ENCODE data around the gene MORN4. TPM values are rescaled to one million over a fixed set of nuclear protein-coding genes. Genes with fewer than 3 reads are reported as not detected.
A peak's percentile ranks its signal among the peaks of the same experiment; 100 is the strongest.

MORN4 gene
- total RNA-seq, 1 experiment from 2014 or later: 14.5 TPM

GRCh38 chr10:97631098-97631497, 2.2 kb downstream of the MORN4 start:
- Mint-ChIP-seq H3K9me3 (ENCODE audit: unreplicated experiment) (no peaks in the 10 kb centered on the region), H3K27ac (ENCODE audit: low read depth, unreplicated experiment) (no peak overlapping the region), H3K4me3 (ENCODE audit: unreplicated experiment) (no peak overlapping the region), H3K27me3 (ENCODE audit: insufficient read depth, unreplicated experiment) (no peaks in the 10 kb centered on the region), H3K4me1 (ENCODE audit: insufficient read depth, unreplicated experiment) (no peaks in the 10 kb centered on the region), H3K36me3 (ENCODE audit: insufficient read depth, unreplicated experiment) (no peaks in the 10 kb centered on the region)
- CTCF ChIA-PET: interaction anchor here (0.7 to 2.3 kb wide), 5 partner anchors 10 to 70 kb away, joined by 3 to 16 read pairs (median 3); no protein-coding TSS in a partner anchor
- TF ChIP-seq, protein P1, sequence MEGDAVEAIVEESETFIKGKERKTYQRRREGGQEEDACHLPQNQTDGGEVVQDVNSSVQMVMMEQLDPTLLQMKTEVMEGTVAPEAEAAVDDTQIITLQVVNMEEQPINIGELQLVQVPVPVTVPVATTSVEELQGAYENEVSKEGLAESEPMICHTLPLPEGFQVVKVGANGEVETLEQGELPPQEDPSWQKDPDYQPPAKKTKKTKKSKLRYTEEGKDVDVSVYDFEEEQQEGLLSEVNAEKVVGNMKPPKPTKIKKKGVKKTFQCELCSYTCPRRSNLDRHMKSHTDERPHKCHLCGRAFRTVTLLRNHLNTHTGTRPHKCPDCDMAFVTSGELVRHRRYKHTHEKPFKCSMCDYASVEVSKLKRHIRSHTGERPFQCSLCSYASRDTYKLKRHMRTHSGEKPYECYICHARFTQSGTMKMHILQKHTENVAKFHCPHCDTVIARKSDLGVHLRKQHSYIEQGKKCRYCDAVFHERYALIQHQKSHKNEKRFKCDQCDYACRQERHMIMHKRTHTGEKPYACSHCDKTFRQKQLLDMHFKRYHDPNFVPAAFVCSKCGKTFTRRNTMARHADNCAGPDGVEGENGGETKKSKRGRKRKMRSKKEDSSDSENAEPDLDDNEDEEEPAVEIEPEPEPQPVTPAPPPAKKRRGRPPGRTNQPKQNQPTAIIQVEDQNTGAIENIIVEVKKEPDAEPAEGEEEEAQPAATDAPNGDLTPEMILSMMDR (IDR thresholded peaks at IDR 0.05; ENCODE audit: unreplicated experiment): no peak
- POLR2A ChIA-PET: no interaction called here
- no peak for DNase-seq (ENCODE audit: unreplicated experiment)
- intact Hi-C loops (cut with micrococcal nuclease): no loop called here
- BruUV-seq (replicated peaks): TSS peak; percentile 15

DNA sequence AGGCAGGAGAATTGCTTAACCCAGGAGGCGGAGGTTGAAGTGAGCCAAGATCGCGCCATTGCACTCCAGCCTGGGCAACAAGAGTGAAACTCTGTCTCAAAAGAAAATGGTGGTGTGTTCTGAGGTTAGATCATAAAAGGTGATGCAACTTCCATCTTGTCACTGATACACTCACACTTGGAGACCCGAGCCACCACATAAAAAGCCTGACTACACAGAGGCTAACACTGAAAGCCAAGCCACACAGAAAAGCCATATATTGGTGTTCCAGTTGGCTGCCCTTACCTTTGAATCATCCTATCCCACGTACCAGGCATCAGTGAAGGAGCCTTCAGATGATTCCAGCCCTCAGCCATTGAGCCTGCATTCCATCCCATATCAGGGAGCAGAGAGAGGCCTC, 4.0 kb downstream of the MORN4 start:
- Mint-ChIP-seq H3K4me3 (ENCODE audit: unreplicated experiment) (no peak overlapping the region), H3K27me3 (ENCODE audit: insufficient read depth, unreplicated experiment) (no peaks in the 10 kb centered on the region), H3K27ac (ENCODE audit: low read depth, unreplicated experiment) (no peak overlapping the region), H3K4me1 (ENCODE audit: insufficient read depth, unreplicated experiment) (no peaks in the 10 kb centered on the region), H3K36me3 (ENCODE audit: insufficient read depth, unreplicated experiment) (no peaks in the 10 kb centered on the region), H3K9me3 (ENCODE audit: unreplicated experiment) (no peaks in the 10 kb centered on the region)
- BruUV-seq (replicated peaks): no TSS peak
- CTCF ChIA-PET: interaction anchor here (1.1 to 1.5 kb wide), 2 partner anchors 50 to 62 kb away, joined by 3 to 4 read pairs; no protein-coding TSS in a partner anchor
- TF ChIP-seq, protein P1 (IDR thresholded peaks at IDR 0.05; ENCODE audit: unreplicated experiment): no peak
- intact Hi-C loops (cut with micrococcal nuclease): no loop called here
- POLR2A ChIA-PET: interaction anchor here (1.5 kb wide), 1 partner anchor 11 kb away, joined by 5 read pairs; no protein-coding TSS in a partner anchor
- DNase-seq (ENCODE audit: unreplicated experiment): no peak

DNA sequence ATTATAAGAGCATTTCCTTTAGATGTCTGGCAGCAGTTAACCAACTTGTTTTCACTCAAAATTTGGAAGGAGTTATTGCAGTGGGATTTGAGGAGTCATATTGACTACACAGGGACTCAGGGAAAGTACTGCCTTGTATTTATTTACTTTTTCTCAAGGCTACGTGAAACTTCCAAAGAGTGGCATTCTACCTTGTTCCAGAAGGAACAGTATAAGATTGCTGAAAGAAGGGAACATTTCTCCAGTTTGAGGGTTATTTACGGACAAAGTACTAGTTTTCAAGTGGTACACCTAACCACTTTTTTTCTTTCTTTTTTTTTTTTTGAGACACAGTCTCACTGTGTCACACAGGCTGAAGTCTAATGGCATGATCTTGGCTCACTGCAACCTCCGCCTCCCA, 5.1 kb downstream of the MORN4 start:
- Mint-ChIP-seq H3K4me3 (ENCODE audit: unreplicated experiment) (no peak overlapping the region), H3K4me1 (ENCODE audit: insufficient read depth, unreplicated experiment) (no peaks in the 10 kb centered on the region), H3K9me3 (ENCODE audit: unreplicated experiment) (no peaks in the 10 kb centered on the region), H3K27ac (ENCODE audit: low read depth, unreplicated experiment) (no peak overlapping the region), H3K27me3 (ENCODE audit: insufficient read depth, unreplicated experiment) (no peaks in the 10 kb centered on the region), H3K36me3 (ENCODE audit: insufficient read depth, unreplicated experiment) (no peaks in the 10 kb centered on the region)
- TF ChIP-seq, protein P1 (IDR thresholded peaks at IDR 0.05; ENCODE audit: unreplicated experiment): no peak
- no peak for DNase-seq (ENCODE audit: unreplicated experiment)
- intact Hi-C loops (cut with micrococcal nuclease): no loop called here
- POLR2A ChIA-PET: no interaction called here
- no TSS peak for BruUV-seq (replicated peaks)
- CTCF ChIA-PET: interaction anchor here (0.6 to 1.4 kb wide), 4 partner anchors 10 to 164 kb away, joined by 3 to 4 read pairs (median 3); no protein-coding TSS in a partner anchor

- POLR2A ChIA-PET: interaction anchor here (1.4 kb wide), 1 partner anchor 12 kb away, joined by 4 read pairs; the partner anchor contains the start of gene PI4K2A
- H3K9me3 Mint-ChIP-seq (ENCODE audit: unreplicated experiment): no peaks in the 10 kb centered on the region
- BruUV-seq (replicated peaks): no TSS peak
- no peak overlapping the region for H3K27ac Mint-ChIP-seq (ENCODE audit: low read depth, unreplicated experiment)
- H3K4me1 Mint-ChIP-seq (ENCODE audit: insufficient read depth, unreplicated experiment): no peaks in the 10 kb centered on the region
- intact Hi-C loops (cut with micrococcal nuclease): no loop called here
- no peak for DNase-seq (ENCODE audit: unreplicated experiment)
- H3K36me3 Mint-ChIP-seq (ENCODE audit: insufficient read depth, unreplicated experiment): no peaks in the 10 kb centered on the region
- H3K4me3 Mint-ChIP-seq (ENCODE audit: unreplicated experiment): no peak overlapping the region
- CTCF ChIA-PET: interaction anchor here (1.0 to 1.4 kb wide), 4 partner anchors 9 to 94 kb away, joined by 3 to 7 read pairs (median 4); partner anchors contain the start of gene ANKRD2
- TF ChIP-seq, protein P1 (IDR thresholded peaks at IDR 0.05; ENCODE audit: unreplicated experiment): no peak
- H3K27me3 Mint-ChIP-seq (ENCODE audit: insufficient read depth, unreplicated experiment): no peaks in the 10 kb centered on the region
Observed at GRCh38 chr10:97627731-97628130, 5.6 kb downstream of the MORN4 start.
